Transverse colon (tissue), 4 donors: ENCODE measurements around the gene SLC38A10.

Experiments used
- CTCF ChIP-seq, 5 experiments: fragments of 200-600 bp in 3 of 5; fragments of 450-650 bp in 2 of 5; sonication (generic) in 3 of 5; IDR thresholded peaks; 1 replicate in 2 of 5; 2 replicates in 3 of 5; pipeline ENCODE4 v1.5.1; 2016 to 2017; ENCODE audit warnings: antibody characterized with exemption in 5 of 5, inconsistent platforms in 3 of 5, mild to moderate bottlenecking in 2 of 5, moderate library complexity in 1 of 5
- EP300 ChIP-seq: sonication (generic); formaldehyde crosslinking; IDR thresholded peaks from one replicate; pipeline ENCODE4 v1.6.1; 2017; ENCODE audit warnings: antibody characterized with exemption, low read depth
- POLR2A ChIP-seq: fragments of 450-650 bp; IDR thresholded peaks from one replicate; pipeline ENCODE4 v1.6.1; 2016; ENCODE audit warnings: antibody characterized with exemption, mild to moderate bottlenecking, moderate library complexity
- POLR2AphosphoS5 ChIP-seq, 3 donors: sonication (generic); formaldehyde crosslinking; IDR thresholded peaks; one replicate each; pipeline ENCODE4 v1.6.1; 2016; ENCODE audit warnings: antibody characterized with exemption in 3 of 3

- no peak for TF ChIP-seq EP300
- TF ChIP-seq CTCF (IDR thresholded peaks at IDR 0.05) = no peak
- no peak for TF ChIP-seq POLR2A
- TF ChIP-seq POLR2AphosphoS5 (IDR thresholded peaks at IDR 0.05) = no peak
These were observed 14.5 kb downstream of the SLC38A10 start for GRCh38 chr17:81280571-81280970.
